COLO668 (cell line): ENCODE results near the gene INSL3.
"Not testable (repeated sequence)": the region's sequence is repeated elsewhere in the genome, so short reads cannot be mapped to it uniquely, and the experiment has no call there.

Source experiments
- DNase-seq: peaks from one replicate; lab custom pipeline; 2025; ENCODE audit not compliant: unreplicated experiment; lab: John Stamatoyannopoulos, UW

The INSL3 gene

GRCh38 chr19:17826508-17827056 lies 5.3 kb upstream of the INSL3 start:
- no peak for DNase-seq

DNA sequence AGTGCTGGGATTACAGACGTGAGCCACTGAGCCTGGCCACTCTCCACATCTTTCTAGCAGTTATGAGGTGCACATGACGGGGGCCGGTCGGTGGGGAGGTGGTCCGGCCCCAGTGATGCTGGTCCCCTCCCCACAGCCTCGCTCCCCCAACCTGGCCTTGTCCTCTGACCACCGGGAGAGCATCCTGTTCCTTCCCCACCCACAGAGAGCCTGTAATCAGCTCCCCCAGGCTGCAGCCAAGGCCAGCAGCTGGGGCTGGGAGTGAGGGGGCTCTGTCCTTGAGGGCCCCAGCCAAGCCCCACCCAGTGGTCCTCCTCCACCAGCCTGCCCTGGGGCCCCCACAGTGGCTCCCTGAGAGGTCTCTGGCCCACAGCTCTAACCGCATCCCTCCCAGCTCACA lies 3.0 kb upstream of the INSL3 start:
- DNase-seq, result no peak

DNA sequence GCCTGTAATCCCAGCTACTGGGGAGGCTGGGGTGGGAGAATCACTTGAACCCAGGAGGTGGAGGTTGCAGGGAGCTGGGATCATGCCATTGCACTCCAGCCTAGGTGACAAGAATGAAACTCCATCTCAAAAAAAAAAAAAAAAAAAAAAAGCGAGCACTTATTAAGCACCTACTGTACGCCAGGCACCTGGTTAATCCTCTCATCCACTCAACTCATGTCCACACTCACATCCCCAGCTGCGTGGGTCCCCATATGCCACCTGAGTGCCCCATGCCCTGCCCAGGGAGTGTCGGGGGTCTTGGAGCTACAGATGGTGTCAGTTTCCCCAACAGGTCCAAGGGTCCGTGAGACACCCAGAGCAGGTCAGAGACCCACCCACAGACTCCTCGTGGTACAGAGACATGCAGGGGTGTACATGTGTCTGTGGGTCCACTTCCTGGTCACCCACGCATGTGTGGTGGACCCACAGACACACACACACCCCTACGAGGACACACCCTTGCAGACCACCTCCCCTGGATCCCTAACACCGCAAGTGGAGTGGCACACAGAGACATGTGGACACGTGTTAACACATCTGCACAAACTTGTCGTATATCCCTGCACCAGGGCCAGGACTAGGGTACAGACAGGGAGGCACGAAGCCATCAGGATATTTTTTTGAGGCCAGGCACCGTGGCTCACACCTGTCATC lies 3.5 kb downstream of the INSL3 start:
- no peak for DNase-seq

DNA sequence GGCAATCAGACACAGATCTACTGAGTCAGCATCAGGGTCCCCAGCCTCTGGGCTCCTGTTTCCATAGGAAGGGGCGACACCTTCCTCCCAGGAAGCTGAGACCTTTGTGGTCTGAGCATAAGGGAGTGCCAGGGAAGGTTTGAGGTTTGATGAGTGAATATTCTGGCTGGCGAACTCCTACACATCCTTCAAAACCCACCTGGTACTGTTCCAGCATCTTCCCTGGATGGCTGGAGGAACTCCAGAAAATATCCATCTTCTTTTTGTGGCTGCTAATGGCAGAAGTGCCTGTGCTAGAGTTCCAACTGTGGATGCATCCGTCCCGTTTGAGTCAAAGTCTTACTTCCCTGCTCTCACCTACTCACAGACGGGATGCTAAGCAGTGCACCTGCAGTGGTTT lies 9.2 kb downstream of the INSL3 start:
- DNase-seq, result no peak

DNA sequence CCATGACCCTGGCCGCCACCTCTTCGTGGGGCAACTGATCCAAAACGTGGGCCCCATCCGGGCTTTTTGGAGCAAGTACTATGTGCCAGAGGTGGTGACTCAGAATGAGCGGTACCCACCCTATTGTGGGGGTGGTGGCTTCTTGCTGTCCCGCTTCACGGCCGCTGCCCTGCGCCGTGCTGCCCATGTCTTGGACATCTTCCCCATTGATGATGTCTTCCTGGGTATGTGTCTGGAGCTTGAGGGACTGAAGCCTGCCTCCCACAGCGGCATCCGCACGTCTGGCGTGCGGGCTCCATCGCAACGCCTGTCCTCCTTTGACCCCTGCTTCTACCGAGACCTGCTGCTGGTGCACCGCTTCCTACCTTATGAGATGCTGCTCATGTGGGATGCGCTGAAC lies 9.6 kb downstream of the INSL3 start:
- DNase-seq, result no peak

- DNase-seq, result no peak
Measured at GRCh38 chr19:17811103-17811502, 10.2 kb downstream of the INSL3 start.

DNA sequence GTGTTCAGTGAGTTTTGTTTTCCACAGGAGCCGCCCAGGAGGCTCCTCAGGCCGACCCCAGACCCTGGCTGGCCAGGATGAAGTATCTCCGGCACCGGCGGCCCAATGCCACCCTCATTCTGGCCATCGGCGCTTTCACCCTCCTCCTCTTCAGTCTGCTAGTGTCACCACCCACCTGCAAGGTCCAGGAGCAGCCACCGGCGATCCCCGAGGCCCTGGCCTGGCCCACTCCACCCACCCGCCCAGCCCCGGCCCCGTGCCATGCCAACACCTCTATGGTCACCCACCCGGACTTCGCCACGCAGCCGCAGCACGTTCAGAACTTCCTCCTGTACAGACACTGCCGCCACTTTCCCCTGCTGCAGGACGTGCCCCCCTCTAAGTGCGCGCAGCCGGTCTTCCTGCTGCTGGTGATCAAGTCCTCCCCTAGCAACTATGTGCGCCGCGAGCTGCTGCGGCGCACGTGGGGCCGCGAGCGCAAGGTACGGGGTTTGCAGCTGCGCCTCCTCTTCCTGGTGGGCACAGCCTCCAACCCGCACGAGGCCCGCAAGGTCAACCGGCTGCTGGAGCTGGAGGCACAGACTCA lies 13.5 kb downstream of the INSL3 start:
- DNase-seq, result no peak

DNA sequence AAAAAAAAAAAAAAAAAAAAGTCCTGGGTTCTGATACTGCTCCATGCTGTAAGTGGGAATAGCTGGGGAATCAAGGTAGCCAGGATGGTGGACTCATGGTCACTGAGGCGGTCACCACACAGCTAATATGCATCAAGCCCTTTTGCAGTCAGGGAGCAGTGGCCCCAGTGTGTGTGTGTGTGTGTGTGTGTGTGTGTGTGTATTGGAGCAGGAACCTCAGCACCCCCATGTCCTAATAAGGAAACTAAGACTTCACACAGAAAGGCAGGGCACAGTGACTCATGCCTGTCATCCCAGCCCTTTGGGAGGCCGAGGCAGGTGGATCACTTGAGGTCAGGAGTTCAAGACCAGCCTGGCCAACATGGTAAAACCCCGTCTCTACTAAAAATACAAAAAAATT lies 14.4 kb downstream of the INSL3 start:
- no peak for DNase-seq

DNA sequence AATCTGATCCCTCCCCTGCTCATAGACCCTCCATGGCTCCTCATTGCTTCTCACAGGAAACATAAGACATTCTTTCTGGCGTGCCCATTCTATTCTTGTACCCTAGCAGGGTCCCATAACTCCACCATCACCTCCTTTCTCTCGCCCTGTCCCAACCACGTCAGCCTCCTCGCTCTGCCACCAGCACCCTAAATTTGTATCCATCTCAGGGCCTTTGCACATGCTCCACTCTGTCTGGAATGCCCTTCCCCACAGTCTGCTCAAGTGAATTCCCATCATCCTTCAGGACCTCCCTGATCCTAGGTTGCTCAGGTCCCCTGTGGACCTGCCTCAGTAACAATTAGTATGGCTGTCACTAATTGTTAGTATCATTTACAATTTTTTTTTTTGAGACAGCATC lies 15.9 kb downstream of the INSL3 start:
- DNase-seq, result no peak

DNA sequence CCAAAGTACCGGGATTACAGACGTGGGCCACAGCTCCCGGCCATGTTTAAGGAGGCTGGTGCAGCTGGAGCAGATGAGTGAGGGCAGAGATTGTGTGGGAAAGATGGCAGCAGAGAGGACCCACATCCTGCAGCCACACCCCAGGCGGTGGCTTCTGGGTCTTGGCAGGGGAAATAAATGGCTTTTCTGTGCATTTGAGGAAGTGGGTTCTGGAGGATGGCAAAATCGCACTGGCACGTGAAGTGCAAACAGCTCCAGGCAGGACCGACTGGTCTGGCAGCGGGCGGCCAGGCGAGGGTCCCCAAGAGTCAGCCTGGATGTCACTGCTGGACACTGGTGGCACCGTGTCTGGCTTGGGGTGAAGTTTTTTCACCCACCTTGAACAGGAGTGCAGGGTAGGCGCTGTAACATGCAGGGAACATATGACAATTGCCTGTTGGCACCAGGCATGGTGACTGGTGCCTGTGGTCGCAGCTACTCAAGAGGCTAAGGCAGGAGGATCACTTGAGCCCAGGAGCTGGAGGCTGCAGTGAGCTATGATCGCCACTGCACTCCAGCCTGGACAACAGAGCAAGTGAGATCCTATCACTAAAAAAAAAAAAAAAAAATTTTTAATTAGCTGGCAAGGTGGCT lies 17.9 kb downstream of the INSL3 start:
- DNase-seq, result no peak

DNA sequence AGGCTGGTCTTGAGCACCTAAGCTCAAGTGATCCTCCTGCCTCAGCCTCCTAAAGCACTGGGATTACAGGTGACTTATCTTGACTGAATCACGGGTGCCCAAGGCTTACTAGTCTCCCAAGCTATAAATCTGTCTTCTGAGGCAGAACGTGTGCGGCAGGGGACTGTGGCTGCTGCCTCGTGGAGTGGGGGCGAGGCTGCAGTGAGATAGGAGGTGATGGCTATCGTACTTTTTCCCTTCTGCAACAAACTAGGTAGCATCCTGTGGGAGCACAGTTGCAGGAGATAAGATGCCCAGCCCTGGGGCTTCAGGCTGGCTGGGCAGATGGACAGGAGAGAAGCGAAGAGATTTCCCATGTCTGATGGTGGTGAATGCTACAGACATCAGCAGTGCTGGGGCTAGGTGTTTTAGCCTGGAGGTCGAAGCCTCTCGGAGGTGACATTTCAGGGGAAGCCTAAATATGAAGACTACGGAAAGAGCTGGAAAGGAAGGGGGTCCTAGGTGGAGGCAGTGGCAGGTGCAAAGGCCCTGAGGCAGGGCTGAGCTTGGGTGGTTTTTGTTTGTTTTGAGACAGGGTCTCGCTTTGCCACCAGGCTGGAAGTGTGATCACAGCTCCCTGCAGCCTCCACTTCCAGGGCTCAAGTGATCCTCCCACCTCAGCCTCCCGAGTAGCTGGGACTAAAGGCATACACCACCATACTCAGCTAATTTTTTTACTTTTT lies 19.0 kb downstream of the INSL3 start:
- no peak for DNase-seq

DNA sequence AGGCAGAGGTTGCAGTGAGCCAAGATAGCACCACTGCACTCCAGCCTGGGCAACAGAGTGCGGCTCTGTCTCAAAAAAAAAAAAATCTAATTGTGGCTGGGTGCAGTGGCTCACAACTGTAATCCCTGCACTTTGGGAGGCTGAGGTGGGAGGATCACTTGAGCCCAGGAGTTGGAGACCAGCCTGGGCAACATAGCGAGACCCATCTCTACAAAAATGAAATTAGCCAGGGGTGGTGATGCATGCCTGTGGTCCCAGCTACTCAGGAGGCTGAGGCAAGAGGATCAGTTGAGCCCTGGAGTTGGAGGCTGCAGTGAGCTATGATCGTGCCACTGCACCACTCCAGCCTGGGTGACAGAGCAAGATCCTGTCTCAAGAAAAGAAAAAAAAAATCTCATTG lies 22.7 kb downstream of the INSL3 start:
- DNase-seq, result not testable (repeated sequence)

DNA sequence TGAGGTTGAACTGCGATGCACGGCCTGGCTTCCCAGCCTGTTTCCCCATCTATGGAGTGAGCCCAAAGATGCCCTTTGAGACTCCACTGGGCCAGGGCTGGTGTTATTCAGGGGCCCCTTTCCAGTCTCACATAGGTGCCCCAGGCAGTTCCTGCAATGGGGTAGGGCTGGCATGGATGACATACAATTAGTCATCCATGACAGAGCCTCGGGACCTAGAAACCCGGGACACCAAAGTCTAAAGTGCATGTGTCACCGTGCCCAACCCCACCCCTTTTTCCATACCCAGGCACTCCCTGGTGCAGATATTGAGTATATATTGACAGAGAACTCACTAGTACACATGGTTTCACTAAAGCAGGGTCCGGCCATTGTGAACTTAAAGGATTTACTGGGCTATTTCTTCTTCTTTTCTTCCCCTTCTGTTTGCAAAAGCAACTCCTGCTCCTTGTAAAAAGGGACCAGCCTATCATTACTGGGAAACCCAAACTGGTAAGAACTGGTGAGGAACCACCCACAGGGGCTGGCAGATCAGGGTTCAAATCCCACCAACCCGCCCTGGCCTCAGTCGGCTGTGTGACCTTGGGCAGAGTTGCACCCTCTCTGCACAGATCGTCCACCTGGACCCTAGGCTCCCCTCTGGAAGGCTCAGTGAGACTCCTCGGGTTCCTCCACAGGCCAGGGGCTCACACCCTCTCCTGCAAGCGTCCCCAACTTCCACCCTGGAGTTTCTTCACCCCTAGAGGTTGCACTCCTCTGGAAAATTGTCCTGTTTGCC lies 23.7 kb downstream of the INSL3 start:
- DNase-seq, result peak; percentile 82

- DNase-seq, result no peak
Measured at GRCh38 chr19:17796838-17797423, 24.4 kb downstream of the INSL3 start.

DNA sequence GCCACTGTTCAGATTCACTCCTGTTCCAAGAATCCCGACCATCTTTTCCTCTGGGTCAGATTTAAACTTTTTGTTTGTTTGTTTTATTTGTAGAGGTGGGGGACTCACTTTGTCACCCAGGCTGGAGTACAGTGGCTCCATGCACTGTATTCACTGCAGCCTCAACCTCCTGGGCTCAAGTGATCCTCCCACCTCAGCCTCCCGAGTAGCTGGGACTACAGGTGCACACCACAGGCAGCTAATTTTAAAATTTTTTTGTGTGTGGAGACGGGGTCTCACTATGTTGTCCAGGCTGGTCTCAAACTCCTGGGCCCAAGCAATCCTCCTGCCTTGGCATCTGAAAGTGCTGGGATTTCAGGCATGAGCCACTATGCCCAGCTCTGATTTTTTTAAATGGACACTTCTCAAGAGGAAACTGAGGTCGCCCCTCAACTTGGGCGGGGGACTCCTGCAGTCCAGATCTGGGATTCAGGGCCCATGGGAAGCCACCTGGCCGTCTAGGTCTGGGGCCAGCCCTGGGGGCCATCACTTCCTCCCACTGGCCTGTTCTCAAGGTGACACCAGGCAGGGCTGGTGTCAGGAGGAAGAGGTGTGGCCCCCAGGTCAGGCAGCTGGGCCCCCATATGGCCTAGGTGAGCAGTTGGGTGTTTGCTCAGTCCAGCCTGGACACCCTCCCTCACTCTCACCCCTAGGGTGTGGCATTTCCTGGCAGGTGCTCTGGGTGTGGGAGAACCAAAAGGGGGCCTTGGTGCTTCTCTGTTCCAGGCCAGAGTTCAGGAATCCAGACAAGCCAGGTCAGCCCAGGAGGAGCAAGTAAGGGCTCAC lies 25.1 kb downstream of the INSL3 start:
- DNase-seq, result peak; percentile 73

- DNase-seq, result no peak
Measured at GRCh38 chr19:17795495-17795856, 25.8 kb downstream of the INSL3 start.

DNA sequence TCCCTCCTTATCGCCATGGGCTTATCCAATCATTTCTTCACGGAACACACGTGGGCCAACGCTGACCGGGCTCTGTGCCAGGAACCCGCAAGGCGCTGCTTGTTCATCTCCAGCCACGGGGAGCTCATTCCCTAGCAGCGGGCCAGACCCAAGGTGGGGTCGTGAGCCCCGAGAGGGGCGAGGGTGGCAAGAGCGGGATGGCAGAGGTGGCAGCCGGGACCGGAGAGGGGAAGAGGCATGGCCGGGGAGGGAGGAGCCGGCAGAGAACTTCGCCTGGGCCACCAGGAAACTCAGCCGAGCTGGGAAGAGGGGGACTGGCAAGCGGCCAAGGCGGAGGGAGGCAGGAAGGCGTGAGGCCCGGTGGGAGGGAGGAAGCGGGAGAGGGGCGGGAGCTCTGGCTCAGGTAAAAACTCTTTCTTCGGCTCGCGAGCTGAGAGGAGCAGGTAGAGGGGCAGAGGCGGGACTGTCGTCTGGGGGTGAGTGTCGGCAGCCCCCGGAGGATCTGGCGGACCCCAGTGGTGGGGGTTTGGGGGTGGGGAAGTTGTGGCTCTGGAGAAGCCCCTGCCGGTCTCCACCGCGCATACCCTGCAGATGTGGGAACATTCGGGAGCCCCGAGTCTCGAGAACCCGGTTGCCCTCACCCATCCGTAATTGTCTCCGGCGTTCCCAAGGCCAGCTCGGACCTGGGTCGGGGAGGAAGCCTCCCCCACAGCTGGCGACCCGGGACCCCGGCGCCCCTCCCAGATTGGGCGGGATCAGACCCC lies 26.4 kb downstream of the INSL3 start, which contains the start of gene B3GNT3:
B3GNT3 (plus strand) TSS at position 408 of the 764 bp plus-strand sequence. CDS start 12,670 bp downstream, outside the sequence.
- peak; percentile 94 for DNase-seq

DNA sequence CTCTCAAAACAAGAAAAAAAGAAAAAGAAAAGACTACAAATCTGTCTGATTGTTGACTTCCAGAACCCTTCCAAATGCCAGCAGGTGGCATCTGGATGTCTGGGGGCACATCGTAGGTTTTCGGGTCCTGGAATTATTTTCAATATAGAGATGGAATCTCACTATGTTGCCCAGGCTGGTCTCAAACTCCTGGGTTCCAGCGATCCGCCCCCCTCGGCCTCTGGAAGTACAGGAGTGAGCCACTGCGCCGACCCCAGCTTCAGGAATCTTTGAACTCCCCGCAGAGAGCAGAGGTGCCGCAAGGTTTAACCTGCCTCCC lies 26.9 kb downstream of the INSL3 start:
- no peak for DNase-seq
